D721Med (cell line): ENCODE data around the gene SPATA20.
A peak's percentile ranks its signal among the peaks of the same experiment; 100 is the strongest.

ENCODE experiments used
- DNase-seq: peaks from one replicate; pipeline ENCODE4 v3.0.0; 2011; ENCODE audit warnings: low spot score; ENCODE audit not compliant: insufficient read length
- FAIRE-seq: peaks from 2 replicates; lab custom pipeline; 2011; peaks lifted over from hg19 to GRCh38; lab: Jason Lieb, UNC
- TF ChIP-seq, protein P1 (sequence below): IDR thresholded peaks from 2 replicates; pipeline ENCODE4 v1.5.1; 2012; ENCODE audit warnings: mild to moderate bottlenecking, control low read depth; ENCODE audit not compliant: insufficient read depth; ENCODE audit errors: missing control alignments

The SPATA20 gene

DNA sequence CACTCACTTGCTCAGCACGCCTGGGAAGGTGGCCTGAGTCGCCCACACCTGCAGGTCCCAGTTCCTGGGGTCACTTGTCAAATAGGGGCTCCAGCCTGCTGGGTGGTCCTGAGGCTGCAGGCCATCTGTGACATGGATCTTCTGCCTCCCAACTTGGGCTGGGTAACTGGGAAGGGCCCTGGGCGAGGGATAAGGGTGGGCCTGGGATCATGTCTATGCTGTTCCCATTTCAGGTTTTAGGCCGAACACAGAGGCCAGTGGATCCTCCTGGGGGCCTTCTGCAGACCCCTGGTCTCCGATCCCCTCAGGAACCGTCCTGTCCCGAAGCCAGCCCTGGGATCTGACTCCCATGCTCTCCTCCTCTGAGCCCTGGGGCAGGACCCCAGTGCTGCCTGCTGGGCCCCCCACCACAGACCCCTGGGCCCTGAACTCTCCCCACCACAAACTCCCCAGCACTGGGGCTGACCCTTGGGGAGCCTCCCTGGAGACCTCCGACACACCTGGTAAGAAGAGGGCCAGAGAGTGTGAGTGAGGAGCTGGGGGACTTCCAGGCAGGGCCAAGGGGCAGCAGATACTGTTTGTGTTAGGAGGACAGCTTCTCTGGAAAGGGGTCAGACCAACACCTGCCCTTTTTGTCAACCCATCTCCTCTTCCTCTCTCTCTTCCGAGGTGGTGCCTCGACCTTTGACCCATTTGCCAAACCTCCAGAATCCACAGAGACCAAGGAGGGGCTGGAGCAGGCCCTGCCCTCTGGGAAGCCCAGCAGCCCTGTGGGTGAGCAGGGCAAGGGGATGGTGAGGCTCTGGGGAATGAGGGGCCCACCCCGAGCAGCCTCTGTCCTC is 6.2 kb upstream of the SPATA20 start:
- FAIRE-seq (no peak), DNase-seq (no peak)
- TF ChIP-seq, protein P1, sequence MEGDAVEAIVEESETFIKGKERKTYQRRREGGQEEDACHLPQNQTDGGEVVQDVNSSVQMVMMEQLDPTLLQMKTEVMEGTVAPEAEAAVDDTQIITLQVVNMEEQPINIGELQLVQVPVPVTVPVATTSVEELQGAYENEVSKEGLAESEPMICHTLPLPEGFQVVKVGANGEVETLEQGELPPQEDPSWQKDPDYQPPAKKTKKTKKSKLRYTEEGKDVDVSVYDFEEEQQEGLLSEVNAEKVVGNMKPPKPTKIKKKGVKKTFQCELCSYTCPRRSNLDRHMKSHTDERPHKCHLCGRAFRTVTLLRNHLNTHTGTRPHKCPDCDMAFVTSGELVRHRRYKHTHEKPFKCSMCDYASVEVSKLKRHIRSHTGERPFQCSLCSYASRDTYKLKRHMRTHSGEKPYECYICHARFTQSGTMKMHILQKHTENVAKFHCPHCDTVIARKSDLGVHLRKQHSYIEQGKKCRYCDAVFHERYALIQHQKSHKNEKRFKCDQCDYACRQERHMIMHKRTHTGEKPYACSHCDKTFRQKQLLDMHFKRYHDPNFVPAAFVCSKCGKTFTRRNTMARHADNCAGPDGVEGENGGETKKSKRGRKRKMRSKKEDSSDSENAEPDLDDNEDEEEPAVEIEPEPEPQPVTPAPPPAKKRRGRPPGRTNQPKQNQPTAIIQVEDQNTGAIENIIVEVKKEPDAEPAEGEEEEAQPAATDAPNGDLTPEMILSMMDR, result no peak

DNA sequence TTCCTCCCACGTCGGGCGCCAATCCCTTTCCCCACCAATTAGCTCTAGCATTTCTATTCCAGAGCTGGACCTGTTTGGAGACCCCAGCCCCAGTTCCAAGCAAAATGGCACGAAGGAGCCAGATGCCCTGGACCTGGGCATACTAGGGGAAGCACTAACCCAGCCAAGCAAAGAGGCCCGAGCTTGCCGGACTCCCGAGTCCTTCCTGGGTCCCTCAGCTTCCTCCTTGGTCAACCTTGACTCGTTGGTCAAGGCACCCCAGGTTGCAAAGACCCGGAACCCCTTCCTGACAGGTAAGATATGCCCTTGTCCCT is 5.6 kb upstream of the SPATA20 start:
- TF ChIP-seq, protein P1, result no peak
- DNase-seq (no peak), FAIRE-seq (no peak)

DNA sequence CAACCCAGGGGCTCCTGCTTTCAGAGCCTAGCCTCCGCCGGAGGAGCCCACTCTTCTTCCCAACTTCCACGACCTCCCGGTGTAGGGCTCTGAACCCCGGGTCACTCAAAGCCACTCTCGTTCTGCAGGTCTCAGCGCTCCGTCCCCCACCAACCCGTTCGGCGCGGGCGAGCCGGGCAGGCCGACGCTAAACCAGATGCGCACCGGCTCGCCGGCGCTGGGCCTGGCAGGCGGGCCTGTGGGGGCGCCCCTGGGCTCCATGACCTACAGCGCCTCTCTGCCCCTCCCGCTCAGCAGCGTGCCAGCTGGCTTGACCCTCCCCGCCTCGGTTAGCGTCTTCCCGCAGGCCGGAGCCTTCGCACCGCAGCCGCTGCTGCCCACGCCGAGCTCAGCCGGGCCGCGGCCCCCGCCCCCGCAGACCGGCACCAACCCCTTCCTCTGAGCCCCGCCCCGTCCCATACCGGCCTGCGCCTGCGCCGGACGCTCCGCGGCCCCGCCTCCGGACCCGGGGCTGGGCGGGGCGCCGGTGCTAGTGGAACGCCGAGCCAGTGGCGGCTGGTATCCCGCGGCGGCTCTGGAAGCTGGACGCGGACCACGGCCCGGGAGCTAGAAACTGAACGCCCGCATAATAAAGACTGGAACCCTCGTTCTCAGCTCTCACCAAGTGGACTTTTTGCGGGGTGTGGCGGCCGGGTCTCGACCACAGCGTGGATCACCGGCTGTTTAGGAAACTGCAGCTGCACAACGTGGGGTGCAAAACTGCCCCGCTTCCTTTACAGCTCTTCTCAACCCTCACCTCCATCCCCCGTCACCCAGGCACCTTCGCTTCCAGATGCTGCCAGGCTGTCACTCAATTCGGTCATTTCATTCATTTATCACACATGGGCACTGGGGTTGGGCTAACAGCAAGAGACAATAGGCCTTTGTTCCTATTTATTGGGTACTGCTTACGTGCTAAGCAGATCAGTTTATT is 5.0 kb upstream of the SPATA20 start:
- FAIRE-seq (no peak), DNase-seq (peak; percentile 97)
- TF ChIP-seq, protein P1, result no peak

DNA sequence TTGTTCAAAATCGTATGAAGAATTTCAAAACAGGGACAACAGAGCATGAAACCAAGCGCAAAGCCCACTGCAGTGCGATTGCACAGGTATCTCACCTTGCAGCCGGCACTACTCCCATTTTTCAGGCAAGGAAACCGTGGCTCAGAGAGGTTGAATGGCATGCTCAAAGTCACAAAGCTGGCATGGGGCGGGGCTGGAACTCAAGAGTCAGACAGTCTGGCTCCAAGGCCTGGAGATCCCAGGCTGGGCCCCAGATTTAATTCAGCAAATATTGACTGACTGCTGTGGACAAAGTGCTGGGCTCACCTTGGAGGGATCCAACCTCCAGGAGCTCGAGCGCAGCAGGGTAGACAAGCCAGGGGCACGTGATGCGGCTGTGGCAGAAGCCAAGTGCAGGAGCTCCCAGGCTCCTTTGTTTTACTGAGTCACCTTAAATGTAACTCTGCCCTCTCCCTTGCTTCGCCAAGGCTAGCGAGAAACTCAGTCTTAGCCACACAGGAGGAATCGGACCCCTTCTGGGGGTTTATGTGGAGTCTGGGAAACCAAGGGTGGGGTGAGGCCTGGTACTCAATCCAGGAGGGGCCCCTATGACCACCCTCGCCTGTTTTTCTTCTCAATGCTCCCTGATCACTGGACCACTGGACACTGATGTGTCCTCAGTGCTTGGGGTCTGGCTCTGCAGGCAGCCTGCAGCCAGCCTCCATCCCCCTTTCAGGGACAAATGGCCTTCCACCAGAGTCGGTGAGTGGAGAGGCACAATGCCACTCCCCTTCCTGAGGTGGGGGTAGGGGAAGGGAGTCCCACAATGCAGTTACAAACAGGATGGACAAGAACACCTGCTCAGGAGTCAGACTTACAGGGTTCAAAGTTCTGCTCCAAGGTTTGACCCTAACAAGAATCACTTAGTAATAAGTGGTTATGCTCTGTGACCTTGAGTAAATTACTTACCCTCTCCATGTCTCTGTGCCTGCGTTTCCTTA is 3.9 kb upstream of the SPATA20 start:
- TF ChIP-seq, protein P1, result no peak
- FAIRE-seq, result no peak
- DNase-seq, result no peak

DNA sequence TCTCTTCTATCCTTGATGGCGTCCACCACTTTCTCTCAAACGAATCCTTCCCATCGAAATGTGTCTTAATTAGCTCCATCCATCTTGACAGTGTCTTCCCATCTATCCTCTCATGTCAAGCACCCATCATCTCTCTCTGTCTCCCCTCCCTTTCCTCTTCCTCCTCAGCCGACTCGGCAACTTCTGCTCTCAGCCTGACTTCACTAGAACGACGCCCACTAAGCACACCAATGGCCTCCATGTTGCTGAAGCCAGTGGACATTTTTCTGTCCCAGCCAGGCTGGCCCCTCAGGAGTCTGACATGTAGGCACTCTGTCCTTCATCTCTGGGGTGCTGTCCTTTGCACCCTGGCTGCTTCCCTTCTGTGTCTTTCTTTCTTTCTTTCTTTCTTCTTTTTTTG is 2.5 kb upstream of the SPATA20 start:
- FAIRE-seq (no peak), DNase-seq (no peak)
- TF ChIP-seq, protein P1, result no peak

DNA sequence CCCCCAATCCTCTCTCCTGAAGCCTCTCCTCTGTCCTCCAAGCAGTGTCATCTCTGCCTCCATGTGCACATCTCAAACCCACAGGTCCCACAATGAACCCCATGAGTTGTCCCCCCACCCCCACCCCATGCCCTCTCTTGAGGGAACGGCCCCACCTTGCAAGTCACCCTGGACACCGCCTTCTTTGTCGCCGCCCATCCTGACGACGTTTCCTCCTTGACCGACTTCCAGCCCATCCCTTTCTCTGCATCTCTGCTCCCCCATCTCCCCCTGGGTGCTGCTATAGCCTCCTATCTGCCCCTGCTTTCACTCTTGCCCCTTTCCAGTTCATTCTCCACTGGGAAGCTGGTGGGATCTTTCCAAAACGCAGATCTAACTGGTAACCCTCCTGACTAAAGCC is 1.7 kb upstream of the SPATA20 start:
- no peak for DNase-seq
- TF ChIP-seq, protein P1, result no peak
- no peak for FAIRE-seq
